Fibroblast of the conjunctiva (primary cell): ENCODE results near the gene TP53BP2.

Experiments used
- DNase-seq: peaks from one replicate; pipeline ENCODE4 v3.0.0-alpha.2; 2010; ENCODE audit warnings: low read depth

Gene TP53BP2

DNA sequence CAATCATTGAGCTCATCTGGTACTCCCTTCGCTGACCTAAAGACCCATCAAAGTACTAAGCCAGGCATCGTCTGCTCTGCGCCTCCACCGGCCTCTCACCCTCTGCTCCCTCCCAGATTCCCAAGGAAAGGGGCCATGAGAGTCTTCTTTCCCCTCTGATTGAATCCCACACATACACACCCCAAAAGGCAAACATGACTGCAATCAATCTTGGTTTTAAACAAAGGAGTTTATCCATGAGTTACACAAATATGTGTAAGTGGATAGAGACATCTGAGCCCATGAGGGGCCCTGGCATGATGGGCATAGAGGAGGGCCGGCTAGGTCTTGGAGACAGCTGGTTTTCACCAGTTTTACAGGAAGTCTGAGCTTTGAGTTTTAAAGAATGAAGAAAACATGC, 82.5 kb downstream of the TP53BP2 start:
- DNase-seq: no peak

- no peak for DNase-seq
Observed at GRCh38 chr1:223761411-223761810, 84.3 kb downstream of the TP53BP2 start.

GRCh38 chr1:223760833-223761232, 84.9 kb downstream of the TP53BP2 start:
- no peak for DNase-seq

GRCh38 chr1:223759273-223759672, 86.5 kb downstream of the TP53BP2 start:
- no peak for DNase-seq

DNA sequence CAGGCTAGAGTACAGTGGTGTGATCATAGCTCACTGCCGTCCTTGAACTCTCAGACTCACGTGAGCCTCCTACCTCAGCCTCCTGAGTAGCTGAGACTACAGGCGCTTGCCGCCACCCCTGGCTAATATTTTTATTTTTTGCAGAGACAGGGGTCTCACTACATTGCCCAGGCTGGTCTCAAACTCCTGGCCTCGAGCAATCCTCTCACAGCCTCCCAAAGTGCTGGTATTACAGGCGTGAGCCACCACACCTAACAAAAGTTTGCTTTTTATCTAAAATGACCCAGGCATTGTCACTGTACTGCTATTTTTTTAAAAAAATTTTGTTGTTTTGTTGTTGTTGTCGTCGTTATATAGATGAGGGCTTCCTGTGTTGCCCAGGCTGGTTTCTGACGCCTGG, 87.0 kb downstream of the TP53BP2 start:
- no peak for DNase-seq

DNA sequence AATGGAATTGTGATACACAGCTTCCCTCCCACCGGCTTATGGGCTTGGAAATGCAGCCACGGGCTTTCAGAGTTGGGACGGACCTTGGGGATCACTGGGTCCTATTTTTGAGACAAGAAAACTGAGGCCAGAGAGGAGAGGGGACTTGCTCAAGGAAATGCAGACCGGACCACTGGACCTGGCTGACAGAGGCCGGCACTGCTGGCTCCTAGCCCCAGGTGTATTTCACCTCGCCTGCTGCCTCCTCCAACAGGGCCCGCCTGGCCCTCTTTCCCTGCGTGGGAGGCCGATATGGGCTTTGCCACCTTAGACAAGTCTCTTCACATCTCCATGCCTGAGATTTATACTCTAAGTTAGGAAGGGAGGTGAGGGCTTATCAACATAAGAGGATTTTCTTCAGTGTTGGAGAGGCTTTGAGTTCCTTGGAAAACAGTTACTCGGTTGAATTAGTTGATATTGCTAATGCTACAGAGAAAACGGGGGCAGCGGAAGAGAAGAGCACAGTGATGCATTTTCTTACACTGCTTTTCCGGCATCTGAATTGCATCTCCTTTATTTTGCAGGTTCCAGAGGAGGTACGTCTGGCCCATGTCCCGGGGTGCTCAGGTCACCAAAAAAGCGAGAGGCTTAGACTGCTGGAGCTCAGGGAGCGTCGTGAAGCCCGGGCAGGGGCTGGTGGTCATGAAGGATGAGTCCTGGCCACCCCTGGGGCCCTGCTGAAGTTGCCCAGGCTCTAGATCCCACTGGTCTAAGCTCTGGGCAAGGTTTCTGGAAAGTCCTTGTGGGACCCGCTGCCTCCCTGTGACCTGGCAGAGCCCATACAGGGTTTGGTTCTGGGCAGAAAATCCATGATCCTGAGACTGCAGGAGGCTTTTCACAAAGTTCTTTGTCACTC, 88.7 kb downstream of the TP53BP2 start:
- no peak for DNase-seq

DNA sequence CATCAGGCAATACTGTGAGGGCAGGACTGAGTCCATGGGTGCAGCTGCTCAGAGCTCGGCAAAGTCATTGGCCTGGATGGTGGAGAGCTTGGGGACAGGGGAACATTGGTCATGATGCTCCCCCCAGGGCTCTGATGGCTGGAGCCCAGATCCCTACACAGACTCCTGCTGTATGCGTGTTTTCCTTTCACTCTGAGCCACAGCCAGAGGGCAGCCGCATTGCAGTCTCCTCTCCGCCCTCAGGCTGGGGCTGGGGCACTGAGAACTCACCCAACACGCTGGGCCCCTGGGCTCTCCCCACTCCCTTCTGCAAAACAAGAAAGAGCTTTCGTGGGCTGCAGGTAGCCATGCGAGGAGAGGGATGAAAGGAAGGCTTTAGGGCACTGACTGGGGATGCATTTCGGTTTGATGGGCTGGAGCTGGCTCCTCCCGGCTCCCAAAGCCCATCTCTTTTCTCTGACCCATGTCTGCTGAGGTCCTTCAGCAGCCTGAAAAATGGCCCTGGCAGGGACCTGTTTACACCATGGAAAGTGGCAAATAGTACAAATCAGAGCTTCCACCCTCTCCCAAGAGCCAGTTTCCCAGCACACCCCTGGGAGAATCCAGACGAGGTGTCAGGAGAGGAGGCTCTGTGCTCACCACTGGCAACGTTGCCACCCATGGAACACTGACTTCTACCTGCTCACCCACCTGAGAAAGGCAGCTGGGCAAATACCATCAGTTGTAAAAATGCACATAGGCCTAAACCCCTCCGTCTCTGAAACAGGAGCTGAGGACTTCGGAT, 89.6 kb downstream of the TP53BP2 start:
- DNase-seq: no peak

GRCh38 chr1:223755432-223755792, 90.3 kb downstream of the TP53BP2 start:
- no peak for DNase-seq

GRCh38 chr1:223754681-223755431, 90.9 kb downstream of the TP53BP2 start:
- DNase-seq: no peak

DNA sequence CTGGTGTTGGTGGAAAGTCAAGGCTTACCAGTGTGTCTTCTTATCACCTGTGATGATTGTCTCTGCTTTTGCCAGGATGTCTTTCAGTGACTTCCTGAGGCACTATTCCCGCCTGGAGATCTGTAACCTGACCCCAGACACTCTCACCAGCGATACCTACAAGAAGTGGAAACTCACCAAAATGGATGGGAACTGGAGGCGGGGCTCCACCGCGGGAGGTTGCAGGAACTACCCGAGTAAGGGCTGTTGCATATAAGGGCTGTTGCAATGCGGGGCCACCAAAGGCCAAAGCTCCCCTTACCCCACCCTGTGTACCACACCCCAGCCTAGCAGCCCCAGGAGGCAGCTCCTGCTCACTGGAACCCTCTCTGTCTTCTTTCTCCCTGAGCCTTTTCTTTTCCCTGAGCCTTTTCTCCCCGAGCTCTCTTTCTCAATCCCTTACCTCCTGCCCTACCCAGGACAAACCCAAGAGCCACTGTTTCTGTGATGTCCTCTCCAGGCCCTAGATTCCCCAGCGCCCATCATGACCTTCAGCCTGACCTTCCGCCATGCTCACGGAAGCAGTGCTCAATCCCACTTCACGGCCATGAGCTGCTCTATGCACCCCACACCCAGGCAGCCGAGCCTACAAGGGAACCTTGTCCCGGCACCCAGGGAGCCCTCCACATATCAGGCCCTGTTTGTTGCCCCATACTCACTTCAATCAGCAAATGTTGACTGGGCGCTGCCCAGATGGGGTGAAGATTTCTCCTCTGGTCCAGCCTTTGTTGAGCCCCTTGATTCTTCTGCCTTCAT, 92.8 kb downstream of the TP53BP2 start:
- no peak for DNase-seq

- no peak for DNase-seq
Observed at GRCh38 chr1:223751696-223752095, 94.1 kb downstream of the TP53BP2 start.

DNA sequence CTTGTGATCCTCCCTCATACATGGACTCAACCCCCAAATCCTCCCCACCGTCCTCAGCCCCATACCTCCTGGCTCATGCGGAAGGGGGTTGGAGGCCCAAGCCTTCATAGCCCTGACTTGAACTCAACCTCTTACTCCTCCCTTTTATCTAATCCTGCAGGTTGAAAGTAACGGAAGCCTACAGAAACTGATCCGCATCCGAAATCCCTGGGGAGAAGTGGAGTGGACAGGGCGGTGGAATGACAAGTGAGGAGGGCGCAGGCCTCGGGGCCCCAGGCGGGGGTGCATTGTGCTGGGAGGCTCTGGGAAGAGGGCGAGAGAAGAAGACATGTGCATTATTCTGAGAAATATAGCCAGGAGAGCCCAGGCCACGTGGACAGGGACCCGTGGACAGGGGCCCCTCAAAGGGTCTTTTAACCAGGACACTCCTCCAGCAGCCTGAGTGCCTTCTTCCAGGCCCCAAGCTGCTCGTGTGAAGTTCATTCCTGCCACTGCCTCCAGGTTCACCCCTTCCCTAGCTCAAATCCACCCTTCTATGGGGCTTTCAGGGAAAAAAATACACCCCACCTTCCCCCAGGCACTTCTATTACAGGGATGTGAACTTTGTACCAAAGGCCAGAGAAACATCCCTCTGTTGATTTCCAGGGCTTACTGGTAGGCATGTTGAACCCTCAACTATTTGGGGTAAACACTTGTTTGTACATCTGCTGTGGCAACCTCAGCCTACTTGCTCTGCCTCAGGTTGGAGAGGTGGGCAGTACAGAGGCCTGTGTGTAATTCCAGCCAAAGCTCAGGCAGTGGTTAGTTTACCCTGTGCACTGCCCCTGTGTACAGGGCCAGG, 94.8 kb downstream of the TP53BP2 start:
- DNase-seq: no peak

GRCh38 chr1:223748773-223749733, 96.7 kb downstream of the TP53BP2 start:
- no peak for DNase-seq

GRCh38 chr1:223748405-223748772, 97.4 kb downstream of the TP53BP2 start:
- no peak for DNase-seq

- DNase-seq: no peak
Observed at GRCh38 chr1:223747838-223748335, 97.9 kb downstream of the TP53BP2 start.

DNA sequence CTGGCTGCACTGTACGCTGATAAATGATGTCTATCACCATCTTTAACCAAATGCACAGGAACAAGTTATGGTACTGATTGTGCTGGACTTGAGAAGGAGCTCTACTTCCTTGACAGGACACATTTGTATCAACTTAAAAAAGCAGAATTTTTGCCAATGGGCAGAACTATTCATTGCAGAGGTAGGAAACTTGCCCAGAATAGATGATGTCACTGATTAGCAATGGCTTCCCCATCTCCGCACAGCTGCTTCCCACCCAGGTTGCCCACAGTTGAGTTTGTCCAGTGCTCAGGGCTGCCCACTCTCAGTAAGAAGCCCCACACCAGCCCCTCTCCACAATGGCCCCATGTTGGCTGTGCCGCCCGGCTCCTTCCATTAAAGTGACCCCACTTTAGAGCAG, 100.0 kb downstream of the TP53BP2 start:
- no peak for DNase-seq

GRCh38 chr1:223742856-223743517, 102.8 kb downstream of the TP53BP2 start:
- DNase-seq: no peak

DNA sequence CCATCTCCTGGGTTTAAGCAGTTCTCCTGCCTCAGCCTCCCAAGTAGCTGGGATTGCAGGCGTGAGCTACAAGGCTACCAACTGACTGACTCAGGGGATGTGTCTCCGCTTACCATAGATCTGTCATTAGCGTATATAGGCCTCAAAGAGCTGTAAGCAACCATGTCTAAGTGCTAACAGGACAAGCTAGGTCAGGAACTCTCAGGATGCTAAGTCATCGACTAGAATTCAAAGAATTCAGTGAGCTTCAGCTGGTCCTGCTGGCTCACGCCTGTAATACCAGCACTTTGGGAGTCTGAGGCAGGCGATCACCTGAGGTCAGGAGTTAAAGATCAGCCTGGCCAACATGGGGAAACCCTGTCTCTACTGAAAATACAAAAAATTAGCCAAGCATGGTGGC, 103.9 kb downstream of the TP53BP2 start:
- no peak for DNase-seq
